ENCODE data around the gene RGS7. TPM values are rescaled to one million over a fixed set of nuclear protein-coding genes. Genes with fewer than 3 reads are reported as not detected.

RGS7 gene
- total and polyA plus RNA-seq, 10 of the 15 experiments (the other 5 are each of a cell fraction or from before 2014, with no cell fraction given): not detected

DNA sequence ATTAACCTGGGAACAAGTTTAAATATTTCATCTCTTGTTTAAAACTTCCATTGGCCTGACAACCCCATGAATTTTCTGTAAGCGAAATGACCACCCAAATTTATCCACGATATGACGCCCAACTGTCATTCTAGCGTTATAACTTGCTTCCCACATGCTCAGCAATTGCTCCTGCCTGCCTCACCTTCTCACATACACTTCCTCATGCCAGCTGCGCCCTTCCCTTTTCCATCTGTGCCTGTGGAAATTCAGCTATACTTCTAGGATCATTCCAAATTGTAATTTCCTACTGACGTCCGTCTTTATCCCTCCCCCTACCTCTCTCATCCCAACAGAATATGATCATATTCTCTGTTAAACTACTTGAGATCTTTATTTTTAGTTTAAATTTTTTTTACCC is 248.0 kb downstream of the RGS7 start (continued):
- TF ChIP-seq RAD21 (IDR thresholded peaks at IDR 0.05; ENCODE audit: insufficient read depth, low read depth, low read length) (no peak), ZNF384 (IDR thresholded peaks at IDR 0.05; ENCODE audit: borderline replicate concordance, low read depth, low read length) (no peak), ETV6 (conservative IDR thresholded peaks at IDR 0.05 in 1 of 2, IDR thresholded peaks at IDR 0.05 in 1 of 2; ENCODE audit: borderline replicate concordance in 1 of 2, low read depth in 1 of 2) (no peak), STAT3 (IDR thresholded peaks at IDR 0.05; ENCODE audit: low read depth, low read length) (no peak)

- RAD21 ChIA-PET (ENCODE audit: unreplicated experiment): no interaction called here
- no peak overlapping the region for H3K9ac ChIP-seq (ENCODE audit: control insufficient read depth, insufficient read depth, low read length)
- POLR2A ChIA-PET: no interaction called here
- 15% methylated on average over 3 of the region's 3 CpGs for WGBS (ENCODE audit: insufficient coverage, insufficient replicate concordance, low lambda C conversion rate, missing lambda C conversion rate)
- no peak for FAIRE-seq
- in situ Hi-C loops (cut with MboI) (no loop called here), intact Hi-C loops (cut with micrococcal nuclease; ENCODE audit: unreplicated experiment) (no loop called here)
- TF ChIP-seq GABPA (IDR thresholded peaks at IDR 0.05; ENCODE audit: low read depth): no peak
- TF ChIP-seq RUNX3 (IDR thresholded peaks at IDR 0.05; ENCODE audit: low read length): no peak
- TF ChIP-seq SIX5 (IDR thresholded peaks at IDR 0.05; ENCODE audit: low read depth, low read length, severe bottlenecking): no peak
- no peak for TF ChIP-seq PRDM15 (CRISPR knock-in tag; IDR thresholded peaks at IDR 0.05)
- TF ChIP-seq POLR2AphosphoS5 (IDR thresholded peaks at IDR 0.05; ENCODE audit: low read length): no peak
- TF ChIP-seq BCL3 (IDR thresholded peaks at IDR 0.05; ENCODE audit: borderline replicate concordance, insufficient read depth, low read depth, low read length, poor library complexity, severe bottlenecking): no peak
- TF ChIP-seq CEBPZ (IDR thresholded peaks at IDR 0.05; ENCODE audit: low read depth, low read length): no peak
- no peak for TF ChIP-seq SIN3A (IDR thresholded peaks at IDR 0.05; ENCODE audit: low read depth, low read length)
- H3K36me3 ChIP-seq (ENCODE audit: control insufficient read depth in 2 of 2, insufficient read depth in 2 of 2, low read length in 1 of 2): no peaks in the 10 kb centered on the region
- no peak overlapping the region for H3K27ac ChIP-seq (ENCODE audit: control insufficient read depth, insufficient read depth)
- no peak for DNase-seq (ENCODE audit: low read depth, low spot score)
- no peaks in the 10 kb centered on the region for H3K79me2 ChIP-seq (ENCODE audit: control insufficient read depth, insufficient read depth, low read length)
- no peaks in the 10 kb centered on the region for H4K20me1 ChIP-seq (ENCODE audit: control insufficient read depth, insufficient read depth)
- no TSS peak for BruUV-seq (replicated peaks)
- no peaks in the 10 kb centered on the region for H3K4me1 ChIP-seq (ENCODE audit: control insufficient read depth, insufficient read depth, low read length)
- H3K27me3 ChIP-seq (replicated peaks in 1 of 2; ENCODE audit: control insufficient read depth in 2 of 2, insufficient read depth in 2 of 2, low read length in 1 of 2): no peaks in the 10 kb centered on the region
- no peak overlapping the region for H2AFZ ChIP-seq (ENCODE audit: control insufficient read depth, low read depth, low read length)
- CTCF ChIA-PET: no interaction called here
- ATAC-seq: no peak
- H3K9me3 ChIP-seq (replicated peaks; ENCODE audit: control insufficient read depth, insufficient read depth, low read length): no peaks in the 10 kb centered on the region
- H3K4me2 ChIP-seq (ENCODE audit: control insufficient read depth, insufficient read depth): no peak overlapping the region
- SMC1A ChIA-PET (ENCODE audit: uncharacterized antibody, unreplicated experiment): interaction anchor here (0.9 kb wide), 1 partner anchor 13 kb away, joined by 3 read pairs; no protein-coding TSS in a partner anchor
- H3K4me3 ChIP-seq: no peak overlapping the region
Measured at GRCh38 chr1:241105147-241105546, 251.9 kb downstream of the RGS7 start.

Data from GM12878 (cell line).